OCI-LY1 (cell line): ENCODE measurements around the gene C19orf25.

Source experiments
- H2AFZ ChIP-seq: fragments of 200-600 bp; sonication (generic), shearing (Covaris generic); 2 replicates; pipeline ENCODE4 v1.6.0; 2014; ENCODE audit warnings: antibody characterized with exemption, mild to moderate bottlenecking, low read length
- H3F3A ChIP-seq: fragments of 200-600 bp; sonication (generic), shearing (Covaris generic); 2 replicates; pipeline ENCODE4 v1.6.0; 2014; ENCODE audit warnings: mild to moderate bottlenecking, antibody characterized with exemption, low read length, moderate library complexity; ENCODE audit not compliant: insufficient read depth
- H3K27ac ChIP-seq: fragments of 200-600 bp; sonication (generic); 2 replicates; pipeline ENCODE4 v1.5.1; 2014; ENCODE audit warnings: low read length, mixed run types, mild to moderate bottlenecking, low read depth; ENCODE audit not compliant: poor library complexity, severe bottlenecking
- H3K27me3 ChIP-seq: fragments of 200-600 bp; sonication (generic); 2 replicates; pipeline ENCODE4 v1.6.0; 2014; ENCODE audit warnings: antibody characterized with exemption, mild to moderate bottlenecking, low read length, moderate library complexity; ENCODE audit not compliant: insufficient read depth
- H3K36me3 ChIP-seq: fragments of 200-600 bp; sonication (generic); 2 replicates; pipeline ENCODE4 v1.6.1; 2014; ENCODE audit warnings: mild to moderate bottlenecking, antibody characterized with exemption, low read length, moderate library complexity, mixed read lengths; ENCODE audit not compliant: insufficient read depth
- H3K4me1 ChIP-seq: fragments of 200-600 bp; sonication (generic); 2 replicates; pipeline ENCODE4 v1.5.1; 2014; ENCODE audit warnings: mild to moderate bottlenecking, low read length, moderate library complexity; ENCODE audit not compliant: insufficient read depth, severe bottlenecking
- H3K4me2 ChIP-seq: fragments of 200-600 bp; sonication (generic), shearing (Covaris generic); 2 replicates; pipeline ENCODE4 v1.6.1; 2014; ENCODE audit warnings: low read length
- H3K4me3 ChIP-seq: fragments of 200-600 bp; sonication (generic); 2 replicates; pipeline ENCODE4 v1.5.1; 2014; ENCODE audit warnings: low read length, low read depth, mild to moderate bottlenecking, mixed read lengths; ENCODE audit not compliant: poor library complexity, severe bottlenecking
- H3K79me2 ChIP-seq: fragments of 200-600 bp; shearing (Covaris generic); 2 replicates; pipeline ENCODE4 v1.6.1; 2016; ENCODE audit warnings: mixed run types, low read length, mixed read lengths; ENCODE audit not compliant: insufficient read depth
- H3K9ac ChIP-seq: fragments of 200-600 bp; sonication (generic), shearing (Covaris generic); 2 replicates; pipeline ENCODE4 v1.6.1; 2014; ENCODE audit warnings: mild to moderate bottlenecking, low read length, mixed read lengths
- H3K9me2 ChIP-seq: fragments of 200-600 bp; sonication (generic), shearing (Covaris generic); 2 replicates; pipeline ENCODE4 v1.6.1; 2014; ENCODE audit warnings: low read depth, mild to moderate bottlenecking, low read length, mixed read lengths
- H3K9me3 ChIP-seq: fragments of 200-600 bp; shearing (Covaris generic); 2 replicates; pipeline ENCODE4 v1.6.1; 2014; ENCODE audit warnings: low read length, mixed read lengths
- H4K20me1 ChIP-seq: fragments of 200-600 bp; sonication (generic), shearing (Covaris generic); 2 replicates; pipeline ENCODE4 v1.6.0; 2016; ENCODE audit warnings: mild to moderate bottlenecking, low read length; ENCODE audit not compliant: insufficient read depth
- CTCF ChIP-seq: fragments of 200-600 bp; sonication (generic), shearing (Covaris generic); IDR thresholded peaks from 2 replicates; pipeline ENCODE4 v1.5.1; 2017; ENCODE audit warnings: mild to moderate bottlenecking, antibody characterized with exemption, low read length, moderate library complexity, mixed read lengths
- EZH2 ChIP-seq: fragments of 200-600 bp; sonication (generic), shearing (Covaris generic); IDR thresholded peaks from 2 replicates; pipeline ENCODE4 v1.8.0; 2017; ENCODE audit warnings: borderline replicate concordance, mixed run types, mild to moderate bottlenecking, antibody characterized with exemption, low read length, moderate library complexity, mixed read lengths

The C19orf25 gene

GRCh38 chr19:1510442-1510806 is 31.4 kb upstream of the C19orf25 start:
- Histone ChIP-seq H3K9me2 (no peaks in the 10 kb centered on the region), H3K4me2 (no peak overlapping the region), H3F3A (no peaks in the 10 kb centered on the region), H2AFZ (no peak overlapping the region), H3K4me3 (no peak overlapping the region), H3K36me3 (no peaks in the 10 kb centered on the region), H3K79me2 (no peaks in the 10 kb centered on the region), H4K20me1 (no peaks in the 10 kb centered on the region), H3K9me3 (no peaks in the 10 kb centered on the region), H3K4me1 (no peaks in the 10 kb centered on the region), H3K27me3 (peaks cover 8% of the 10 kb centered on the region), H3K9ac (no peak overlapping the region), H3K27ac (no peak overlapping the region)
- TF ChIP-seq CTCF (no peak), EZH2 (no peak)

GRCh38 chr19:1509602-1510441 is 30.8 kb upstream of the C19orf25 start:
- TF ChIP-seq EZH2 (no peak), CTCF (no peak)
- no peak overlapping the region for H3K27ac ChIP-seq

GRCh38 chr19:1508507-1508856 is 29.5 kb upstream of the C19orf25 start:
- no peaks in the 10 kb centered on the region for H3K9me2 ChIP-seq
- H3K27ac ChIP-seq = no peak overlapping the region
- H4K20me1 ChIP-seq = no peaks in the 10 kb centered on the region
- no peak overlapping the region for H2AFZ ChIP-seq
- peaks cover 5% of the 10 kb centered on the region for H3K27me3 ChIP-seq
- no peaks in the 10 kb centered on the region for H3K79me2 ChIP-seq
- no peak overlapping the region for H3K4me3 ChIP-seq
- H3K4me1 ChIP-seq = no peaks in the 10 kb centered on the region
- no peaks in the 10 kb centered on the region for H3F3A ChIP-seq
- TF ChIP-seq EZH2 (no peak), CTCF (no peak)
- no peaks in the 10 kb centered on the region for H3K9me3 ChIP-seq
- H3K36me3 ChIP-seq = no peaks in the 10 kb centered on the region
- H3K4me2 ChIP-seq = no peak overlapping the region
- H3K9ac ChIP-seq = no peak overlapping the region

More at GRCh38 chr19:1509602-1510441, 30.8 kb upstream of the C19orf25 start:
- H4K20me1 ChIP-seq = no peaks in the 10 kb centered on the region
- no peaks in the 10 kb centered on the region for H3K9me3 ChIP-seq
- no peaks in the 10 kb centered on the region for H3F3A ChIP-seq
- H3K27me3 ChIP-seq = peaks cover 2% of the 10 kb centered on the region
- H3K36me3 ChIP-seq = no peaks in the 10 kb centered on the region
- no peak overlapping the region for H3K4me3 ChIP-seq
- H3K4me2 ChIP-seq = no peak overlapping the region
- H3K4me1 ChIP-seq = no peaks in the 10 kb centered on the region
- H3K79me2 ChIP-seq = no peaks in the 10 kb centered on the region
- H2AFZ ChIP-seq = no peak overlapping the region
- H3K9ac ChIP-seq = no peak overlapping the region
- no peaks in the 10 kb centered on the region for H3K9me2 ChIP-seq
